AG04450 (cell line): ENCODE results near the gene TMEM121. TPM values are rescaled to one million over a fixed set of nuclear protein-coding genes. Genes with fewer than 3 reads are reported as not detected.

ENCODE experiments used
- CTCF ChIA-PET: fragments of 300-600, 350-600 bp; formaldehyde crosslinking; extraction: SDS; loops from one replicate; lab custom pipeline; 2022; ENCODE audit warnings: antibody characterized with exemption, inconsistent platforms; lab: Charles Lee
- POLR2A ChIA-PET: fragments of 350-600 bp; formaldehyde crosslinking; extraction: SDS; loops from one replicate; lab custom pipeline; 2021; ENCODE audit warnings: antibody characterized with exemption, inconsistent platforms; lab: Yijun Ruan, JAX
- DNase-seq: peaks from one replicate; pipeline ENCODE4 v3.0.0-alpha.2; 2011; ENCODE audit warnings: low read depth, low spot score
- H3K27ac ChIP-seq: one replicate; pipeline ENCODE4 v1.5.1; 2012; ENCODE audit warnings: low read depth, low read length, control low read depth
- H3K27me3 ChIP-seq: one replicate; pipeline ENCODE4 v1.6.0; 2012; ENCODE audit warnings: low read length; ENCODE audit not compliant: control insufficient read depth, insufficient read depth
- H3K4me3 ChIP-seq: 2 replicates; pipeline ENCODE4 v1.5.1; 2011; ENCODE audit warnings: mild to moderate bottlenecking, low read depth, low read length, control low read depth
- H3K9me3 ChIP-seq: 2 replicates; pipeline ENCODE4 v1.5.1; 2012; ENCODE audit warnings: low read length; ENCODE audit not compliant: control insufficient read depth, insufficient read depth
- CTCF ChIP-seq: IDR thresholded peaks from 2 replicates; pipeline ENCODE4 v1.5.1; 2011; ENCODE audit warnings: low read depth, low read length, control low read depth, inconsistent platforms
- polyA plus RNA-seq: library from polyadenylated mRNA; depleted of rRNA; stranded (reverse); fragments of >200 nt; gene quantifications from 2 replicates; pipeline ENCODE4 v1.2.3, GENCODE V29; 2011

TMEM121 gene
- polyA plus RNA-seq, 1 experiment: 1.5 TPM

- H3K27ac ChIP-seq: no peak overlapping the region
- H3K4me3 ChIP-seq: no peak overlapping the region
- ChIA-PET CTCF (no interaction called here), POLR2A (no interaction called here)
- no peak; the same call in 1 of the 2 replicates for TF ChIP-seq CTCF
- peaks cover 27% of the 10 kb centered on the region for H3K27me3 ChIP-seq
- no peak for DNase-seq
- H3K9me3 ChIP-seq: no peaks in the 10 kb centered on the region; the same call in 1 of the 2 replicates
Observed at GRCh38 chr14:105485739-105486162, 40.6 kb upstream of the TMEM121 start.

DNA sequence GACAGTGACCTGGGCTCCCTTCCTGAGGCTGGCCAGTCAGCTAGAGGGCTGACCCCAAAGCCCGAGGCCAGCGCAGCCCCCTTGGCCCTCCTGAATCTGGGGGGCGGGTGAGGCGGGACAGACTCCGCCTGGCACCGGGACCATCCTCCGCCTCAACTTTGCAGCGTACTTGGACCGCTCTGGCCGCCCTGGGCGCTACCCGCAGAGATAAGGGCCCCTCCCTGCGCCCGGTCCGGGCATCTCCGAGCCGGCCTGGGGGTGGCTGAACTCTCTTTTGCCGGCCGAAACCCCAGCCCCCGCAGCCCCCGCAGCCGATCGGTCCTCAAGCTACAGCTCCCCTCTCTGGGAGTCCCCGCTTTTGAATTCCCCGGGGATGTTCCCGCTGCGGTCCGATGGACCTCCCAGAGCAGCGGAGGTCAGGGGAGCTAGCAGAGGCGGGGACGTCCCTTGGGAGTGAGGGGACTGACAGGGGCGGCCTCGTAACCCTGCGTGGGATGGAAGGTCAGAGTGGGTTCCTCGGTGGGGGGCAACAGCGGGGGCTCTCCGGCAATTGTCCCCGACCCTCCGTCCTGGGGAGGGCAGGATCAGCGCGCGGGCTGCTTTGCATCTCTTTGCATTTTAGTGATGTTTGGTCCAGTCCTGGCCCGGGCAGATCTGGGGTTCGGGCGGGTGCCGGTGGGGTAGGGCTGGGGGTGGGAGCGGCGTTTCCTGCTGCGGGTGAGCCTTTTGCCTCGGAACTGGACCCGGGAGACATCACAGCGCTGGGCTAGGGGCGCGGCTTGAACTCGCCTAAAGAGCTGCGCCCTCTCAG is 40.0 kb upstream of the TMEM121 start, which contains the start of gene CRIP1:
TSS of gene CRIP1 (plus strand) at position 724 of the 811 bp plus-strand sequence. CDS start 374 bp downstream, outside the sequence.
- H3K9me3 ChIP-seq: no peaks in the 10 kb centered on the region; the same call in 1 of the 2 replicates
- DNase-seq: no peak
- ChIA-PET POLR2A (no interaction called here), CTCF (interaction anchor here (0.5 kb wide), 1 partner anchor 42 kb away, joined by 3 read pairs; no protein-coding TSS in a partner anchor)
- peaks cover 27% of the 10 kb centered on the region for H3K27me3 ChIP-seq
- no peak for TF ChIP-seq CTCF
- H3K4me3 ChIP-seq: no peak within 1 kb of the TSS
- no peak within 1 kb of the TSS for H3K27ac ChIP-seq

DNA sequence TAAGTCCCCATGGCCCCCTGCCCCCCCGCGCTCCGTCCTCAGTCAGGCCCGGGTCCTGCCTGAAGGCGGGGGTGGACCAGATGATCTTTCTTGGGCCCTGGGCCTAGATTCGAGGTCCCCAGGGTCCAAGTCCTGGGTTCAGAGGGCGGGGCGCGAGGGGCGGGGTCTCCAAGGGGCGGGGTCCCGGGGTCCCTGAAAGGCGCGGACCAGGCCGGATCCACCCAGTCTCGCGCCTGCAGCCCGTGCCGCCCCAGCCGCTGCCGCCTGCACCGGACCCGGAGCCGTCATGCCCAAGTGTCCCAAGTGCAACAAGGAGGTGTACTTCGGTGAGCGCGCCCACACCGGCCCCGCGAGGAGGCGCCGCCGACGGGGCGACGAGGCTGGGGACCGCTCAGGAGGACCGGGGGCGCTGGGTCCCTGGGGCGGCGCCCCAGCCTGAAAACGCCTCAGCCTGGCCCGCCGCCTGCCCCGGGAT is 39.4 kb upstream of the TMEM121 start:
- H3K9me3 ChIP-seq: no peaks in the 10 kb centered on the region; the same call in 1 of the 2 replicates
- no peak for DNase-seq
- peaks cover 27% of the 10 kb centered on the region for H3K27me3 ChIP-seq
- POLR2A ChIA-PET: no interaction called here
- H3K27ac ChIP-seq: no peak overlapping the region
- CTCF ChIA-PET: interaction anchor here (0.5 kb wide), 1 partner anchor 41 kb away, joined by 3 read pairs; no protein-coding TSS in a partner anchor
- no peak overlapping the region for H3K4me3 ChIP-seq
- TF ChIP-seq CTCF: no peak

GRCh38 chr14:105487449-105487985 is 38.9 kb upstream of the TMEM121 start:
- H3K4me3 ChIP-seq: no peak overlapping the region
- no peak for TF ChIP-seq CTCF
- no peaks in the 10 kb centered on the region; the same call in 1 of the 2 replicates for H3K9me3 ChIP-seq
- peaks cover 27% of the 10 kb centered on the region for H3K27me3 ChIP-seq
- CTCF ChIA-PET: interaction anchor here (0.5 kb wide), 1 partner anchor 41 kb away, joined by 3 read pairs; no protein-coding TSS in a partner anchor
- no peak for DNase-seq
- no peak overlapping the region for H3K27ac ChIP-seq
- POLR2A ChIA-PET: no interaction called here
